Pericardium fibroblast (primary cell): ENCODE measurements around the gene LILRA5. TPM values are rescaled to one million over a fixed set of nuclear protein-coding genes. Genes with fewer than 3 reads are reported as not detected.

Experiments
- total RNA-seq: library from RNA; depleted of rRNA; stranded (reverse); fragments of >200 nt; gene quantifications from 2 replicates; pipeline ENCODE4 v1.2.3, GENCODE V29; 2015

The LILRA5 gene
- not detected in 2 replicates for total RNA-seq

GRCh38 chr19:54312436-54313377, at the start of gene LILRA5:
Gene LILRA5 (minus strand): TSS chr19:54313166. CDS start chr19:54313019, 147 bp downstream.

GRCh38 chr19:54281007-54281728, 31.8 kb downstream of the LILRA5 start, which contains the start of gene LILRB2:
Gene LILRB2 (minus strand): TSS chr19:54281110. CDS start chr19:54280496, 614 bp downstream.

GRCh38 chr19:54257116-54257480, 55.9 kb downstream of the LILRA5 start, which contains the start of gene LILRB5:
Gene LILRB5 (minus strand): TSS chr19:54257273. CDS start chr19:54257193, 80 bp downstream.

Other genes with a start within 250 kb of the LILRA5 start
- not detected in 2 replicates for gene VSTM1, start 249.3 kb downstream of the LILRA5 start, total RNA-seq
- gene TARM1, start 231.8 kb downstream of the LILRA5 start, total RNA-seq: not detected in 2 replicates
- 0.35 and 2.3 TPM in 2 replicates for gene OSCAR, start 212.4 kb downstream of the LILRA5 start, total RNA-seq
- 15.9 and 35.4 TPM in 2 replicates for gene NDUFA3, start 210.3 kb downstream of the LILRA5 start, total RNA-seq
- gene TFPT, start 197.5 kb downstream of the LILRA5 start, total RNA-seq: 14.1 and 20.3 TPM in 2 replicates
- 43.7 and 43.9 TPM in 2 replicates for gene PRPF31, start 197.4 kb downstream of the LILRA5 start, total RNA-seq
- 10.7 and 18.0 TPM in 2 replicates for gene CNOT3, start 175.4 kb downstream of the LILRA5 start, total RNA-seq
- gene LENG1, start 153.4 kb downstream of the LILRA5 start, total RNA-seq: 6.3 and 7.8 TPM in 2 replicates
- 0.47 and 1.3 TPM in 2 replicates for gene TMC4, start 140.0 kb downstream of the LILRA5 start, total RNA-seq
- 64.2 and 66.3 TPM in 2 replicates for gene MBOAT7, start 123.6 kb downstream of the LILRA5 start, total RNA-seq
- gene TSEN34, start 121.9 kb downstream of the LILRA5 start, total RNA-seq: 114 and 119 TPM in 2 replicates
- gene RPS9, start 112.3 kb downstream of the LILRA5 start, total RNA-seq: 2,453 and 3,108 TPM in 2 replicates
- gene LILRB3, start 90.2 kb downstream of the LILRA5 start, total RNA-seq: not detected in 2 replicates
- gene LILRA6, start 70.4 kb downstream of the LILRA5 start, total RNA-seq: not detected in 2 replicates
- gene LILRB5, start 55.9 kb downstream of the LILRA5 start, total RNA-seq: not detected in 2 replicates
- gene LILRB2, start 32.1 kb downstream of the LILRA5 start, total RNA-seq: not detected in 2 replicates
- not detected in 2 replicates for gene LILRA4, start 26.0 kb upstream of the LILRA5 start, total RNA-seq
- gene LAIR1, start 51.8 kb upstream of the LILRA5 start, total RNA-seq: not detected in 2 replicates
- 0.23 TPM in 1 of 2 replicates, not detected in the other for gene TTYH1, start 102.3 kb upstream of the LILRA5 start, total RNA-seq
- gene LENG8, start 136.0 kb upstream of the LILRA5 start, total RNA-seq: 32.9 and 46.9 TPM in 2 replicates
- gene LENG9, start 150.6 kb upstream of the LILRA5 start, total RNA-seq: 10.2 and 11.6 TPM in 2 replicates
- gene CDC42EP5, start 160.1 kb upstream of the LILRA5 start, total RNA-seq: 89.0 and 101 TPM in 2 replicates
- not detected in 2 replicates for gene LAIR2, start 189.7 kb upstream of the LILRA5 start, total RNA-seq